HG02798 (cell line): ENCODE data around the gene TLE2.
"Not testable (repeated sequence)": the region's sequence is repeated elsewhere in the genome, so short reads cannot be mapped to it uniquely, and the experiment has no call there.

Experiments
- ATAC-seq: cut with Tn5 transposase; IDR thresholded peaks from one replicate; pipeline ENCODE4 v1.9.1; 2021; ENCODE audit warnings: mild to moderate bottlenecking; ENCODE audit not compliant: unreplicated experiment, poor library complexity

Gene TLE2

DNA sequence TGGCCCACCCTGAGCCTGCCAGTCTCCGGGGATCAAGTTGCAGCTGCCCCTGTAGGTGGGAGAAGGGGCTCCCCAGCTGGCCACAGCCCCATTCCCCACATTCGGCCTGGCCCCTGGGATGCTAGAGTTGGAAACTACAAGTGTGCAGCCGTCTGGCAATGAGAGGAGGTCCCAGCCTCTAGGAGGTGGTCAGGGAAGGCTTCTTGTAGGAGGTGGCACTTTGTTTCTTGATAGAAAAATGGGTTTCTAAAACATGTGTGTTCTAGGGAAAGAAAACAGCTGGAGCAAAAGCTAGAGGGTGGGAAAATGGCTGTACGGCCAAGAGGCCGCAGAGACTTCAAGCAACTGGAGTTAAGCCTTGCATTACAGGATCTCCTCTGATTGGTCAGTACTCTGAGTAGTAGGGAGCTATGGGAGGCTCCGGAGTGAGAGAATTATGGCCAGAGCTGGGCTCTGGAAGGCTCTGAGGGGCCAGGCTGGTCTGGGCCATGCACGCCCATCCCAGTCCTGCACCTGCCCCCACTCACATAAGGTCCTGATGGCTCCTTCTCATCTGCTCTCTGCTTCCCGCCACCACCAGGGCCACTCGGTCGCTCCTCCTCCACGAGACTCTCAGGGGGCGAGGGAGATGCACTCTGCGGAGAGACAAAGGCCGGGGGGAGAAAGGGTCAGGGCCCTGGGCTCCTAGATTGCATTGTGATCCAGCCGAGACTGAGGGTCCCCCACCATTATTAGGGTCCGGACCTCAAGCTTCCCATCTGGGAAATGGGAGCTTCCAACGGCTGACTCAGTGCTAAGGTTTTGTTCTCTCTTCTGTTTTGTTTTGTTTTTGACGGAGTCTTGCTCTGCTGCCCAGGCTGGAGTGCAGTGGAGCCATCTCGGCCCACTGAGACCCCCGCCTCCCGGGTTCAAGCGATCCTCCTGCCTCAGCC, 13.7 kb downstream of the TLE2 start:
- ATAC-seq, result no peak

DNA sequence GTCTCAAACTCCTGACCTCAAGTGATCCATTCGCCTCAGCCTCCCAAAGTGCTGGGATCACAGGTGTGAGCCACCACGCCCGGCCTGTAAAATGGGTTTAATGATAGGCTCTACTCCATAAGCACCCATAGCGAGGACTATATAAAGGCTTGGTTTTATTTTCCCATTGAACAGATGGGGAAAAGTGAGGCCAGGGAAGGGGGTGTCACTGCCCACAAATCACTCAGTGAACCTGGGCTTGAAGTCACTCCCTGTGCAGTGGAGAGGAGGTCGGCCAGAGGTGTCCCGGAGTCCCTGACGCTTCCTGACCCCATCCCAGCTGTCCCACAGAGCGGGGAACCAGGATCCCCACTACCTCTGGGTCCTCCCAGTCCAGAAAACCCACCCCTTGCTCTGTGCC, 14.9 kb downstream of the TLE2 start:
- no peak for ATAC-seq

DNA sequence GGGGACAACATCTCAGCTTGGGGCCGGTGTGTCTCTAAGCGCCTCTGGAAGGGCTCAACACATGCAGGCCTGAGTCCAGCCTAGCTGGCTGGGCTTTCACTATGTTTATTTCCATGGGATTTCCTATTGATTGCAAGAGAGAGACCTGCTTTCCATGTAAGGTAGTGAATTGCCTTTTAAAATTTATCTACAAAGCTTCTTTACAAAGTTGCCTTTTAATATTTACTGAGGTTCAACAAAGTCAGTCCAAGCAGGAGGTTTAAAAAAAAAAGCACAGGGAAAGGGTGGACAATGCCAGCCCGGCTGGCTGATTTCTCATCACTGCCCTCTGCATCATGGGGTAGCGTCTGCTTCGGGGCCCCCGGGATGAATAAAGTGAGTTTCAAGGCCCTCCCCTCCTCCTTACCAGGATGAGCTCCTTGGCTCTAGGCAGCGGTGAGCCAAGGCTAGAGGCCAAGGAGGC, 15.8 kb downstream of the TLE2 start:
- ATAC-seq, result no peak

- ATAC-seq, result no peak
Measured at GRCh38 chr19:3012621-3013262, 16.3 kb downstream of the TLE2 start.

DNA sequence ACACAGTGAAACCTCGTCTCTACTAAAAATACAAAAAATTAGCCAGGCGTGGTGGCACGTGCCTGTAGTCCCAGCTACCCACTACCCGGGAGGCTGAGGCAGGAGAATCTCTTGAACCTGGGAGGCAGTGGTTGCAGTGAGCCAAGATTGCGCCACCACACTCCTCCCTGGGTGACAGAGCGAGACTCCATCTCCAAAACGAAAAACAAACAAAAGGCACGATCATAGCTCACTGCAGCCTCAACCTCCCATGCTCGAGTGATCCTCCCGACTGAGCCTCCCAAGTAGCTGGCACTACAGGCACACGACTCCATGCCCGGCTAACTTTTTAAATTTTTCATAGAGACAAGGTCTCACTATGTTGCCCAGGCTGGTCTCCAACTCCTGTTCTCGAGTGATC, 17.0 kb downstream of the TLE2 start:
- ATAC-seq, result not testable (repeated sequence)

- ATAC-seq, result no peak
Measured at GRCh38 chr19:3010871-3011270, 18.2 kb downstream of the TLE2 start.

DNA sequence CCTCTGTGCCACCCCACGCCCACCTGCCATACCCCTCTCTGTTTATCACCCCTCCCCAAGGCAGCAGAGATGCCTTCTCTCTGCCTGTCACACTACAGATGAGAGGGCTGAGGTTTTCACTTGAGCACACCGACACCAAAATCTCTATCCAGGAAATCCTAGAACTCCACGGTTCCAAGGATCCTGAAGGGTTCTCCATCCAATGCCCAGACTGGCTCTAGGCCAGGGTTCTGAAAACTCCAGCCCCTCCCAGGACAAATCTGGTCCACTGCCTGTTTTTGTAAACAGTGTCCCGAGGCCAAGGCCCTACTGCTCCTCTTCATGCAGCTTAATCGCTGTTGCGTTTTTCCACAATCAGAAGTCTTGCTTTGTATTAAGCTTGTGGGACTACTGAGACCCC, 20.1 kb downstream of the TLE2 start:
- no peak for ATAC-seq

DNA sequence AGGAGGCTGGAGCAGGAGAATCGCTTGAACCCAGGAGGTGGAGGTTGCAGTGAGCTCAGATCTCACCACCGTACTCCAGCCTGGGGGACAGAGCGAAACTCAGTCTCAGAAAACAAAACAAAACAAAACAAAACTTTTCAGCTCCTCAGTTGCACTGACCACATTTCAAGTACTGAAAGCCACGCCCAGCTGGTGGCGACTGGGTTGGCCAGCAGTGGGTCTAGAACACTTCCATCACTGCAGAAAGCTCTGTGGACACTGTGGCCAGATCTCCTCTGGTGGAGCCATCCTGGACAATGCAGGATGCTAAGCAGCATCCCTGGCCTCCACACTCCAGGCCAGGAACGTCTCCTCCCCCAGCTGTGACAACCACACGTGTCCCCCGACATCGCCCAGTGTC, 21.1 kb downstream of the TLE2 start:
- no peak for ATAC-seq

DNA sequence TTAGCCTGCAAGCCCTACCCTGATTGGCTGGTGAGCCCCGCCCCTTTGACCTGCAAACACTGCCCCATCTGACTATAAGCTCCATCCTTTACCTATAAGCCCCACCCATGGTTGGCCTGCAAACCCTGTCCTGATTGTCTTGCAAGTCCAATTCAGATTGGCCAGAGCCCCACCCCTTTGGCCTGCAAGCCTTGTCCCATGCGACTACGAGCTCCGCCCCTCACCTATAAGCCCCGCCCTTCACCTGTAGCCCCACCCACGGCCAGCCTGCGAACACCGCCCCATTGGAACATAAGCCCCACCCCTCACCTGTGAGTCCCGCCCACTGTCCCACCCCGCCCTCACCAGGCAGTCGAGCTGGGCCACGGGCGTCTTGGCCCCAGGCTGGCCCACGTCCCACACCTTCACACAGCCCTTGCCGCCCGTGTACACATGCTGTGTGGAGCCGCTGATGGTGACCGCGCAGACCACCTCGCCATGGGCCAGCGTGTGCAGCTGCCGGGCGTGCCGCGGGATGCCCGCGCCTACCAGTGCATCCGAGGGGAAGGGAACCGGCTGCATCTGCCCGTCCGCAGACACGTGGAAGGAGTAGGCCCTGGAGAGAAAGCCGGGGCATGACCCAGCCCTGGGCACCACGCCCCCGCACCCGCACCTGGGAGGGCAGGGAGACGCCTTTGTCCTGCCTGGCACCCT, 22.9 kb downstream of the TLE2 start:
- no peak for ATAC-seq

DNA sequence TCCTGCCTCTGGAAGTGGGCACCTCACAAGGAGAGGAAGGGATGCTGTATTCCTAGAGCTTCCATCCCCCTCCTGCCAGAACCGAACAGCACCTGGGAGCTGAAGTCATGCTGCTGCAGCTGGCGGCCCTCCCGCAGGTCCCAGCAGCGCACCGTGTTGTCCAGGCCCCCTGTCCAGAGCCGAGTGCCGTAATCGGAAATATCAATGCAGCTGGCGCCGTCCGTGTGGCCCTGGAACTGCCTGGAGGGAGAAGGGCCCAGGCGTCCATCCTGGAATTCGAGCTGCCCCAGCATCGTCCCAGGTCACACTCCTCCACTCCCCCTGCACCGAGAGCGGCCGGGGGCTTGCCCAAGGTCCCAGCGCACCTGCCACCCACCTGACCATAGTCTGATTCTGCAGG, 23.7 kb downstream of the TLE2 start:
- no peak for ATAC-seq

DNA sequence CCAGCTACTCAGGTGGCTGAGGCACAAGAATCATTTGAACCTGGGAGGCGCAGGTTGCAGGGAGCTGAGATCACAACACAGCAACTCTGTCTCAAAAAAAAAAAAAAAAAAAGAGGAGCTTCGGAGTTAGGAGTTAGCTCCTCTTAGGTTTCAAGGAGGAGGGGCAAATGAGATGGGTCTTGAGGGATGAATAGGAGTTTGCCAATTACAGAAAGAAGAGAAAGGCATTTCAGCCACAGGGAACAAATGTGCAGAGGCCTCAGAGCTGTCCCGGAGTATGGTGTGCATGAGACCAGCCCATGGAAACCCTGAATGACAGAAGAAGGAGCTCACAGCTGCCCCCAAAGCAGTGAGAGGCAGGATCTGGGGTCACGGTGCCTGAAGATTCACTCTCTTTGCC, 24.6 kb downstream of the TLE2 start:
- ATAC-seq, result no peak

DNA sequence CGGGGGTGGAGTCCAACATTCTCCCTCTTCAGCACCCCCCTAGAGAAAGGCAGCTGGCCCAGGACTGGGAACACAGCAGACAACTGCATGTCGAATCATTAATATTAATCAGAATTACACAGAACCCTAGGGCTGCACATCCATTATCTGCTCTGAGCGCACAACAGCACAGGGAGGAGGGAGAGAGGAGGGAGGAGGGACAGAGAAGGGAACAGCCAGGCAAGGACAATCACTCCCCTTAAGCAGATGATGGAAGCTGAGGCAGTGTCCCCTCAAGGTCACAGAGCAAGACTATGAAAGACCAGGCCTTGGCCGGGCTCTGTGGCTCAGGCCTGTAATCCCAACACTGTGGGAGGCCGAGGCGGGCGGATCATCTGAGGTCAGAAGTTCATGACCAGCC, 26.0 kb downstream of the TLE2 start:
- no peak for ATAC-seq

GRCh38 chr19:3001235-3001800, 27.8 kb downstream of the TLE2 start:
- ATAC-seq, result no peak

DNA sequence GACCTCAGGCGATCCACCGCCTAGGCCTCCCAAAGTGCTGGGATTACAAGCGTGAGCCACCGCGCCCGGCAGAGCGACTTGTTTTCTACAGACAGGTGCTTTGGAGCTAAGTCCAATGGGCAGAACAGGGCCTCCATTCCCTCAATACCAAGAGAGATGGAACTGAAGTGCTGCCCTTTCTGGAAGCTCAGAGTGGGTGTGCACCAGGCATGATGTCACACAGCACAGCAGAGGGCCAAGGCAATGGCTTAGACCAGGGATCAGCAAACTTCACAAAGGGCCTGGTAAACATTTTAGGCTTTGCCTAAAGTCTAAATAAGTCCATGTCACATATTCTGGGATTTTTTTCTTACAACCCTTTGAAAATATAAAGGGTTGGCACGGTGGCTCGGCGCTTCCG, 30.4 kb downstream of the TLE2 start:
- no peak for ATAC-seq

- ATAC-seq, result no peak
Measured at GRCh38 chr19:2997720-2998119, 31.4 kb downstream of the TLE2 start.

DNA sequence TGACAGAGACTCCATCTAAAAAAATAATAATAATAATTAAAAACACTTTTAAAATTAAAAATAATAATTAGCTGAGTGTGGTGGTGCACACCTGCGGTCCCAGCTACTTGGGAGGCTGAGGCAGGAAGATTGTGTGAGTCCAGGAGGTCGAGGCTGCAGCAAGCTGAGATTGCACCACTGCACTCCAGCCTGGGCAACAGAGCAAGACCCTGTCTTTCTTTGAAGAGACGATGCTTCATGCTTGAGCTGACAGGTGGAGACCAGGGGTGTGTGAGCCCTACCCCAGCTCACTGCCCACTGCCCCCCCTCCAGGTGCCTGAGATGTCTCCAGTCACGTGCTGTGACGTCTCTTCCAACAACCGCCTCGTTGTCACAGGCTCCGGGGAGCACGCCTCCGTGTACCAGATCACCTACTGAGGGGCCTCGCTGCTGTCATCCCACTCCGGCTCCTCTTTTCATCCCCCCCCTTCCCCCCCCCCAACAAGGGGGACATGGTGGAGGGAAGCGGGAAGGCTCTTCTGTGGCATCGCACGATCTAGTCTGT, 34.4 kb downstream of the TLE2 start:
- ATAC-seq, result no peak

- ATAC-seq, result no peak
Measured at GRCh38 chr19:2993579-2993978, 35.5 kb downstream of the TLE2 start.

DNA sequence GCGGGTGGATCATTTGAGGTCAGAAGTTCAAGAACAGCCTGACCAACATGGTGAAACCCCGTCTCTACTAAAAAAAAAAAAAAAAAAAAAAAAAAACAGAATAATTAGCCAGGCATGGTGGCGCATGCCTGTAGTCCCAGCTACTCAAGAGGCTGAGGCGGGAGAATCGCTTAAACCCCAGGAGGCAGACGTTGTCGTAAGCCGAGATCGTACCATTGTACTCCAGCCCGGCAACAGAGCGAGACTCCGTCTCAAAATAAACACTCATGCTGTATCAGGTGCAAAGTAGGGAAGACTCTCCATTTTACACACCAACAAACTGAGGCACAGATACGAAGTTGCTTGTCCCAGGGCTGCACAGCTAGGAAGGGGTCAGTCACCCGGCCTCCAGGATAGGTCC, 36.1 kb downstream of the TLE2 start:
- ATAC-seq, result no peak

- ATAC-seq, result not testable (repeated sequence)
Measured at GRCh38 chr19:2992333-2992732, 36.7 kb downstream of the TLE2 start.

GRCh38 chr19:2989236-2989946, 39.7 kb downstream of the TLE2 start:
- ATAC-seq, result no peak
